Spleen (tissue), 11 donors: ENCODE results near the gene CHST1. TPM values are rescaled to one million over a fixed set of nuclear protein-coding genes. Genes with fewer than 3 reads are reported as not detected.

Source experiments
- DNase-seq: peaks from one replicate; pipeline ENCODE4 v3.0.0-alpha.2; 2020
- H3K27ac ChIP-seq, 8 donors: fragments of 200-600 bp; sonication (generic) in 7 of 8; 1 replicate in 4 of 8; 2 replicates in 4 of 8; pipeline versions ENCODE4 v1.5.0 to v1.8.0; 2016 to 2021; ENCODE audit warnings: inconsistent platforms in 4 of 8, mild to moderate bottlenecking in 4 of 8, moderate library complexity in 1 of 8
- H3K27me3 ChIP-seq, 7 donors: fragments of 200-600 bp; sonication (generic) in 6 of 7; replicated peaks in 1 of 7; 1 replicate in 4 of 7; 2 replicates in 3 of 7; pipeline versions ENCODE4 v1.5.0 to v1.8.0; 2016 to 2021; ENCODE audit warnings: inconsistent platforms in 3 of 7, mild to moderate bottlenecking in 1 of 7
- H3K36me3 ChIP-seq, 6 donors: fragments of 200-600 bp; sonication (generic) in 5 of 6; 1 replicate in 4 of 6; 2 replicates in 2 of 6; pipeline versions ENCODE4 v1.5.0 to v1.8.0; 2016 to 2021; ENCODE audit warnings: inconsistent platforms in 2 of 6
- H3K4me1 ChIP-seq, 6 donors: fragments of 200-600 bp; sonication (generic) in 5 of 6; 1 replicate in 3 of 6; 2 replicates in 3 of 6; pipeline versions ENCODE4 v1.5.0 to v1.8.0; 2016 to 2021; ENCODE audit warnings: inconsistent platforms in 3 of 6
- H3K4me3 ChIP-seq, 8 donors: fragments of 200-600 bp; sonication (generic) in 7 of 8; 1 replicate in 4 of 8; 2 replicates in 4 of 8; pipeline versions ENCODE4 v1.5.0 to v1.8.0; 2016 to 2021; ENCODE audit warnings: inconsistent platforms in 4 of 8, mild to moderate bottlenecking in 4 of 8, moderate library complexity in 2 of 8
- H3K9me3 ChIP-seq, 8 donors: fragments of 200-600 bp; sonication (generic) in 7 of 8; 1 replicate in 4 of 8; 2 replicates in 4 of 8; pipeline versions ENCODE4 v1.5.0 to v1.8.0; 2016 to 2021; ENCODE audit warnings: inconsistent platforms in 4 of 8
- CTCF ChIP-seq, 11 experiments: fragments of 200-600 bp in 7 of 11; fragments of 450-650 bp in 4 of 11; sonication (generic) in 4 of 11; IDR thresholded peaks in 8 of 11; conservative IDR thresholded peaks in 3 of 11; 1 replicate in 7 of 11; 2 replicates in 4 of 11; pipeline versions ENCODE4 v1.4.0 to v1.8.0; 2016 to 2021; ENCODE audit warnings: antibody characterized with exemption in 11 of 11, inconsistent platforms in 4 of 11, mild to moderate bottlenecking in 1 of 11
- POLR2A ChIP-seq, 3 donors: fragments of 450-650 bp; IDR thresholded peaks; one replicate each; pipeline ENCODE4 v1.5.1; 2017; ENCODE audit warnings: antibody characterized with exemption in 3 of 3, mild to moderate bottlenecking in 1 of 3
- POLR2AphosphoS5 ChIP-seq, 3 donors: sonication (generic); formaldehyde crosslinking; IDR thresholded peaks; one replicate each; pipeline ENCODE4 v1.5.1; 2017; ENCODE audit warnings: antibody characterized with exemption in 3 of 3
- WGBS, 5 donors: extraction: QIAGEN DNeasy Blood & Tissue Kit in 3 of 5; methylation state at CpG; one replicate each; pipeline versions ENCODE4 v1.1.5 to v1.1.7; 2013 to 2018; 5-methylcytosine and 5-hydroxymethylcytosine counted together
- intact Hi-C: fragments of 100-400 bp; cut with DNase I; formaldehyde crosslinking; loops from one replicate; pipeline ENCODE4 v1.15.0; 2023; ENCODE audit warnings: low total_unique reads
- polyA plus RNA-seq, 3 donors: library from polyadenylated mRNA; stranded (reverse); fragments of 200-250 nt; gene quantifications; one replicate each; pipeline ENCODE4 v1.2.1, GENCODE V29; 2013
- total RNA-seq, 7 donors: library from RNA; depleted of rRNA in 3 of 7; stranded (reverse); fragments of >200 nt in 3 of 7; fragmentation: NEBNext Ultra II Directional in 4 of 7; extraction: Animal tissue kit (Norgen Biotek cat#: 25700) in 4 of 7; gene quantifications; one replicate each; pipeline versions ENCODE4 v1.1.0 to v1.2.1, GENCODE V29; 2016 to 2021
- donor health status: healthy with polysubstance abuse.
- donor health status: DM: no; HTN: no; CAD: no; lungs with moderate emphysema.
- donor health status: DM: no; HTN: no; CAD: no.
- donor health status: Bipolar disorder and iron deficiency.
- donor health status: healthy.
- donor health status: DM: no; HTN: no; CAD: no.
- donor health status: DM: yes; HTN: yes; CAD: no.

The CHST1 gene
- total and polyA plus RNA-seq, 10 donors = 1.1 to 18.9 (median 6.2) TPM

- intact Hi-C loops = no loop called here
- Histone ChIP-seq H3K27me3 (peaks cover 0 to 100% (median 44%) of the 10 kb centered on the region in 7 donors), H3K27ac (peak overlapping the region in 6 of 8 donors; percentile 48 to 80 (median 62)), H3K36me3 (no peaks in the 10 kb centered on the region), H3K4me1 (peaks cover 12 to 61% (median 33%) of the 10 kb centered on the region in 6 donors), H3K9me3 (no peaks in the 10 kb centered on the region), H3K4me3 (peak overlapping the region; percentile 48 to 76 (median 53))
- no peak for DNase-seq
- WGBS, 5 donors = 1 to 2% (median 1%) methylated on average over 30 to 76 of the region's 76 CpGs; no CpG with 5 or more reads in 1 of the 5 donors
- no peak for TF ChIP-seq POLR2AphosphoS5 (IDR thresholded peaks at IDR 0.05)
- TF ChIP-seq CTCF (IDR thresholded peaks at IDR 0.05 in 8 of 11, conservative IDR thresholded peaks at IDR 0.05 in 3 of 11) = no peak
- TF ChIP-seq POLR2A (IDR thresholded peaks at IDR 0.05) = no peak
Observed at GRCh38 chr11:45664376-45665205, 831 bp downstream of the CHST1 start.

GRCh38 chr11:45663486-45664375 lies 1.7 kb downstream of the CHST1 start:
- H3K27ac ChIP-seq = peak overlapping the region in 4 of 8 donors; percentile 48 to 80 (median 66)
- peaks cover 17 to 70% (median 37%) of the 10 kb centered on the region in 6 donors for H3K4me1 ChIP-seq
- peak overlapping the region; percentile 48 to 76 (median 53) for H3K4me3 ChIP-seq
- intact Hi-C loops = no loop called here
- 27 to 51% (median 33%) methylated on average over 5 to 13 of the region's 13 CpGs for WGBS, 5 donors
- TF ChIP-seq POLR2AphosphoS5 (IDR thresholded peaks at IDR 0.05) = no peak
- no peak for TF ChIP-seq CTCF (IDR thresholded peaks at IDR 0.05 in 8 of 11, conservative IDR thresholded peaks at IDR 0.05 in 3 of 11)
- no peak for TF ChIP-seq POLR2A (IDR thresholded peaks at IDR 0.05)
- peaks cover 0 to 100% (median 44%) of the 10 kb centered on the region in 7 donors for H3K27me3 ChIP-seq
- H3K9me3 ChIP-seq = no peaks in the 10 kb centered on the region
- DNase-seq = no peak
- H3K36me3 ChIP-seq = no peaks in the 10 kb centered on the region

- H3K9me3 ChIP-seq = no peaks in the 10 kb centered on the region
- peak; percentile 43 for DNase-seq
- peak overlapping the region in 3 of 8 donors; percentile 49 to 76 (median 53) for H3K4me3 ChIP-seq
- H3K4me1 ChIP-seq = peaks cover 17 to 78% (median 45%) of the 10 kb centered on the region in 6 donors
- peak overlapping the region in 2 of 8 donors; percentile 48 to 80 for H3K27ac ChIP-seq
- H3K36me3 ChIP-seq = no peaks in the 10 kb centered on the region
- 46 to 54% (median 48%) methylated on average over 14 of the region's 14 CpGs for WGBS, 5 donors
- intact Hi-C loops = no loop called here
- H3K27me3 ChIP-seq = peaks cover 0 to 100% (median 44%) of the 10 kb centered on the region in 7 donors
- no peak for TF ChIP-seq CTCF (IDR thresholded peaks at IDR 0.05 in 8 of 11, conservative IDR thresholded peaks at IDR 0.05 in 3 of 11)
- TF ChIP-seq POLR2AphosphoS5 (IDR thresholded peaks at IDR 0.05) = no peak
- TF ChIP-seq POLR2A (IDR thresholded peaks at IDR 0.05) = no peak
Observed at GRCh38 chr11:45662665-45663485, 2.5 kb downstream of the CHST1 start.
